Kidney capillary endothelial cell (primary cell): Measurements from ENCODE around the gene ATL2.
"Not testable (repeated sequence)": the region's sequence is repeated elsewhere in the genome, so short reads cannot be mapped to it uniquely, and the experiment has no call there.

ENCODE experiments used
- DNase-seq: peaks from one replicate; pipeline ENCODE4 v3.0.0-alpha.2; 2018; ENCODE audit warnings: low spot score

The ATL2 gene

GRCh38 chr2:38377050-38377828, at the start of gene ATL2:
Gene ATL2, minus strand, starts transcription at chr2:38377273. Its CDS starts 13 bp downstream, at chr2:38377260.
- peak; percentile 93 for DNase-seq

DNA sequence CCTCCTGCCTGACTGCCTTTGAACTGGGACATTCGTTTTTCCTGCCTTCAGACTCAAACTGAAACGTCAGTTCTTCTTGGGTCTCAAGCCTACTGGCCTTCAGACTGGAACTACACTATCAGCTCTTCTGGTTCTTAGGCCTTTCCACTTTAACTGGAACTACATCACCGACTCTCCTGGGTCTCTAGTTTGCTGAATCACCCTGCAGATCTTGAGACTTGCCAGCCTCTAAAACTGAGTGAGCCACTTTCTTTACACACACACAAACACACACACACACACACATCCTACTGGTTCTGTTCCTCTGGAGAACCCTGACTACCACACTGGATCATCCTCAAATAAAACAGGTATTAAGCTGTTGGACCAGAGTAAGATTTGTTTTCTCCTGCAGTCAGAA, 46.7 kb upstream of the ATL2 start:
- DNase-seq, result no peak

- no peak for DNase-seq
Observed at GRCh38 chr2:38421274-38422056, 44.4 kb upstream of the ATL2 start.

DNA sequence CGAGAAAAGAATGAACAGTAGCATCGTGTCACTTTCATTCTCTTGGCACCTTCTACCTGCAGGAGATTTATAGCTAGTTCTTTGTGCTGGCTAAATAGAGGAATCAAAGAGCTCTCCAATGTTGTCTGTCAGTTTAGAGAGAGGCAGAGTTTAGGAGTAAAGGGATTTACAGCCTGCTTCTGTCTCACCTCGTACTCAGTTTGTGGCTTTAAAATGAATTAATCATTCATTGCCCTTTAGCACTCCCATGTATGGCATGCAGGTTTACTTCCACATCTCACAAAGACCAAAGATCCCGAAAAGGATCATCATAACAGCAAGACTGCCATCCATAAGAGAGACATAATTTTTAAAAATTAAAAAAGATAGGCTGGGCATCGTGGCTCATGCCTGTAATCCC, 42.4 kb upstream of the ATL2 start:
- DNase-seq, result no peak

DNA sequence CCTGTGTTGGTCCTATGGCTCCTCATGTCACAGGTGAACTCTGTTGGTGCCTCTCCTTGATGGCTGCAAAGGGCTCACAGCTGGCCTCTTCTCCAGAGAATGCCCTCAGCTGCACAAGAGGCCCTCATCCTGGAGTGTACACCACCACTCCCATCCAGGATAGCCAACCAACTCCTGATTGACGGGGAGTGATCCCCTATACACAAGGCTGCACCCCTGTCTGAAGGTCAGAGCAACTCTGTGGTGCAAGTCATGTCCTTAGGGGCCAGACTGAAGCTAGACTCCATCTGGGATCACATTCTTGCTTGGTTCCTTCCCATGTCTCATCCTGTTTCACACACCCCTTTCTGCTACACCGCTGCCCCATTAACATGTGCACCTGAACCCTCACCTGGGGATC, 41.7 kb upstream of the ATL2 start:
- no peak for DNase-seq

- no peak for DNase-seq
Observed at GRCh38 chr2:38417745-38418689, 40.9 kb upstream of the ATL2 start.

- no peak for DNase-seq
Observed at GRCh38 chr2:38416296-38417036, 39.4 kb upstream of the ATL2 start.

GRCh38 chr2:38415728-38416291, 38.7 kb upstream of the ATL2 start:
- no peak for DNase-seq

- DNase-seq, result no peak
Observed at GRCh38 chr2:38415023-38415422, 38.0 kb upstream of the ATL2 start.

DNA sequence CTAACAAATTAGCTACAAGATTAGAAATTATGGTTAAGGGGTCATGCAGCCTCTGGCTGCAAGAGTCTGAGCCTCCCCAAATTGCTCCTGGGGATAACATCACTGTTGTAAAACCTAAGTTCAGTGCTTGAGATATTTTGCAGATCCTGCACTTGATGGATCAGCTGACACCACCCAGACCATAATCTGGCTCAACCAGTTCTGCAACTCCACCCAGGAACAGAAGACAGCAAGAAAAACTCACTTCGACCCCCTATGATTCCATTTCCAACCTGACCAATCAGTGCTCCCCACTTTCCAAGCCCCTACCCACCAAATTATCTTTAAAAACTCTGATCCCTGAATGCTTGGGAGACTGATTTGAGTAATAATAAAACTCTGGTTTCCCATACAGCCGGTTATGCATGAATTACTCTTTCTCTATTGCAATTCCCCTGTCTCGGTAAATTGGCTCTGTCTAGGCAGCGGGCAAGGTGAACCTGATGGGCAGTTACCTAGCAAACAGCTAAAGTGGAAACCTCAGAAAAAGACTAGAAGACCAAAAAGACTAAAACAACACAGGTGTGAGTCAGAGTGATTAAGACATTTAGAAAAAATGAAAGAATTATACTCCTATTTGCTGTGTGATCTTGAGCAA, 35.3 kb upstream of the ATL2 start:
- DNase-seq, result not testable (repeated sequence)

GRCh38 chr2:38409156-38410102, 32.4 kb upstream of the ATL2 start:
- DNase-seq, result no peak

DNA sequence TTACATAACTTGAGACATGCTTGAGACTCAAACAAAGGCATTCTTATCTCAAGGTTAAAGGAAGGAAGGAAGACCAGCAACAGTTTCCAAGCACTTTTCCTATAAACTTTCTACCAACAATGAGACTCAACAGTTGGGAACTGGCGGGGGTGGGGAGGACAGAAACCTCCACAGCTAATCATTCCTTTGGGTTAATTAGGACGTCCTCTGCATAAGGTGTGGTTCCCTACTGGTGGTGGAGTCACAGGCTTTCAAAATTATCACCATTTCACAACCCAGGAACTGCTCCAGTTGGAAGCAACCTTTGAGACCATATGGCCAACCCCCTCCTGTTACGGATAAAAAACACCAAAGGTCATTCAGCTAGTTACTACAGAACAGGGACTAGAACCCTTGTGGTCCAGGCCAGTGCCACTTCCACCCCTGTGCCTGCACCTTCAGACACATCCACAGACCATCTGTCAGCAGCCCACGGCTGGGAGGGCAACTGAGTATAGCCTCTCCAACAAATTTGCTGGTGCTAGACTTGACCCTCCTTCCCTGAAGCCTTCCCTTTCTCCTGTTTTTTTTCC, 30.1 kb upstream of the ATL2 start:
- DNase-seq, result no peak

DNA sequence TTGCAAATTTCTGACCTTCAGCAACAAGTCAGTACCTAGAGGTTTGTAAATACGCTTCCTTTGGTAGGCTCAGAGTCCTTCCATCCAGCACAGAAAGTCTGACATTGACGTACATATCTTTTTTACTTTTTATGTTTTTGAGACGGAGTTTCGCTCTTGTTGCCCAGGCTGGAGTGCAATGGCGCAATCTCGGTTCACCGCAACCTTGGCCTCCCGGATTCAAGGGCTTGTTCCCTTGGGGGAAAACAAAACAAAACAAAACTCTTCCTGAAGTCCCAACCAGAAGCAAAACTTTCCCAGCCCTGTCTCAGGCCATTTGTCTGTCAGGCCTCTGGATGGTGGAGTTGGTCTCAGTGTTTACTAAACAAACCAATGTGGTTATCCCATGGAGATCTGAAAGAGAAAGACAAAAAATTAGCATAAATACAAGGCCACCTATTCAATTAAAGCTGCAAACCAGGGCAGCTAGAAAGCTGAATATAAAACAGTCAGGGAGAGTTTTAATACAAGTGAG, 29.6 kb upstream of the ATL2 start:
- DNase-seq, result no peak

- no peak for DNase-seq
Observed at GRCh38 chr2:38405917-38406596, 29.0 kb upstream of the ATL2 start.

DNA sequence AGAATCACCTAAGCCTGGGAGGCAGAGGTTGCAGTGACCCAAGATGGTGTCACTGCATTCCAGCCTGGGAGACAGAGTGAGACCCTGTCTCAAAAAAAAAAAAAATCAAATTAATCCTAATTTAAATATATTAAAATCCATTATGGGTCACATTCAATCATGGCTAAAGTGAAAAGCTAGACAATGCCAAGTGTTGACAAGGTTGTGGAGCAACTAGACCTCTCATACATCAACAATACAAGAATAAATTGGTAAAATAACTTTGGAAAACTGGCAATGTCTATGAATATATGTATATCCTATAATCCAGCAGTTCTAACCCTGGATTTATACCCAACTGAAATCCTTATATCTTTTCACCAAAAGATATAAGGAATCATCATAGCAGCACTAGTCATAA, 23.4 kb upstream of the ATL2 start:
- no peak for DNase-seq

DNA sequence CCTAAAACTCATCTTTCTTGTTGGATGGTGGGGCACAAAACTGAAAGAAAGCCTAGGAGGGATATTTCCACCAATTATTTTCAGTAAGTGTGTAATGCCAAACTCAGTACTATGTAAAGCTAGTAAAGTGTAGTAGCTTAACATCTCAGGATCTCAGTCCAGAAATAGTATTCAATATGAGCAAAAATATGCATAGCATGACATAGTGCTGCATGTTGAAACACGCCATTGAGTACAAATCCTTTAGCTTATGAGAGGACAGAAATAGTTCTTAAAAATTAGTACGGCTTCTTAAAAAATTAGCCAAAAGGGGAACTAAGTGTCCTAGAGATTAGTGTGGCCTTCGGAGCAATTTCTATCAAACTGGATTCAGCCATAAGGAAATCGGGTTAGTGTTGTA, 21.7 kb upstream of the ATL2 start:
- no peak for DNase-seq

DNA sequence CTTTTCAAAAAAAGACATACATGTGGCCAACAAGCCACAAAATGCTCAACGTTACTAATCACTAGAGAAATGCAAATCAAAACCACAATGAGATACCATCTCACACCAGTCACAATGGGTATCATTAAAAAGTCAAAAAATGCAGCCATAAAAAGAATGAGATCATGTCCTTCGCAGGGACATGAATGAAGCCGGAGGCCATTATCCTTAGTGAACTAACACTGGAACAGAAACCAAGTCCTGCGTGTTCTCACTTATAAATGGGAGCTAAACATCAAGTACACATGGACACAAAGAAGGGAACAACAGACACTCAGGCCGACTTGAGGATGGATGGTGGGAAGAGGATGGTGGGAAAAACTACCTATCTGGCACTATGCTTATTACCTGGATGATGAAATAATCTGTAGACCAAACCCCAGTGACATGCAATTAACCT, 17.8 kb upstream of the ATL2 start:
- no peak for DNase-seq

DNA sequence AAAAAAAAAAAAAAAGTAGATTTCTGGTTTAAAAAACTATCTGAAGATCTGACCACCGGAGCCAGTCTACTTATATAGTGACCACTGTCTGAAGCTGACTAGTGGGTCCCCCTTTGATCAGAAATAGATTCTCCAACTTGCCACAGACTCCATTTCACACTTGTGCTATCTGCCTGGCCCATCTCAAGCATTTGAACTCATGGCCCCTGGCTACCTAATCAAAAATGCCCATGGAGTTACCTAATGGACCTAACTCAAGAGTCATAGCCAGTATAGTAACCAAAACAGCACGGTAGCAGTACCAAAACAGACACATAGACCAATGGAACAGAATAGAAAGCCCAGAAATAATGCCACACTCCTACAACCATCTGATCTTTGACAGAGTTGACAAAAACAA, 17.0 kb upstream of the ATL2 start:
- no peak for DNase-seq
